HG02938 (cell line): ENCODE data around the gene KIRREL3.

Experiments
- ATAC-seq: cut with Tn5 transposase; IDR thresholded peaks from one replicate; pipeline ENCODE4 v1.9.1; 2021; ENCODE audit warnings: mild to moderate bottlenecking, moderate library complexity; ENCODE audit not compliant: unreplicated experiment

The KIRREL3 gene

GRCh38 chr11:126878913-126879482, 121.6 kb downstream of the KIRREL3 start:
- no peak for ATAC-seq

DNA sequence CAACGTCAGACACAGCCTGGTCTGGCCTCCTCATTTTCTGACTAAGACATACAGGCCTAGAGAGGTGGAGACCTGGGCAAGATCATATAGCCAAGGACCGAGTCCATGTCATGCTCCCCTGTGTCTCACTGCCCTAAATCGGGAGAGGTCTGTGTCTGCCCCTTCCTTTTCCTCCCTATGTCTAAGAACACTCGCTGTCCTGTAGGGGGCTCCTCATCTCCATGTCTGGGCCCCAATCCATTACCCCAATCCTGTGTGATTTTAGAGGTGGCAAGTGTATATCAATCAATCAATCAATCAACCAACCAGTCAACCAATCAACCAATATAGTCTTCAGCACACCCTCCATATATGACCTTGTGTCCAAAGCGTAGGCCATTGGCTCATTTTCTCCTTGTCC, 125.7 kb downstream of the KIRREL3 start:
- no peak for ATAC-seq

DNA sequence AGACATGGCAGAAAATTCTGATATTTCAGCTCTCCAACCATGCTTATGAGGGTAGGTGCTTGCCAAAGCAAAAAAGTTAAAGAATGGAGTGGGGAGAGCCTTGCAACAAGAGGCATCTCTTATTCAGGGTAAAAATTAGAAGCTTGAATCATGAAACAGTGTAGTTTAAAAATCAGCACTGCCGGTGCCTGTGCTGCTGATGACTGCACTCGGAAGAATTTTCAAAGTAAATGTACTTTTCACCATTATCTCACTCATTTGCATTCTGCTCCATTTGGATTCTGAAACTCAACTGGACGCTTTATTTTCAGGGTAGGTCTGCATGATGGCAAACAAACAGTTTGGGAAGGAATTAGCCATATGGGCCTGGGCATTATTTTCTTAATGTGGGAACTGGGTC, 126.3 kb downstream of the KIRREL3 start:
- ATAC-seq = no peak

DNA sequence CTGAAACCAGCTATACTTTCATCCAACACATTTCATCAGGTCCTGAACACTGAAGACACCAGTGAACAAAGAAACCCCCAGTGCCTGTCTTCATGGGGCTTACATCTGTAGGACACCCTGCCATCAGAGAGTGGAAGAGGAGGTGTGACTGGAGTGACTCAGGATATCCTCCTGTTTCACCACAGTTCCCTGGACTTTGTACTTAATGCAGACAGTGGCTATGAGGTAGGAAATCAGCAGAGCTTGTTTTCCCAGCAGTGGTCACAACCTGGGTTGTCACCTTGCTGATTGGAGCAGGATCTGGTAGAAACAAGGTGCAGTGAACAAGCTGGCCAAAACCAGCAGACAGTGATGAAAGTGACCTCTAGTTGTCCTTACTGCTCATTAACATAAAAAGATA, 128.8 kb downstream of the KIRREL3 start:
- ATAC-seq = no peak

DNA sequence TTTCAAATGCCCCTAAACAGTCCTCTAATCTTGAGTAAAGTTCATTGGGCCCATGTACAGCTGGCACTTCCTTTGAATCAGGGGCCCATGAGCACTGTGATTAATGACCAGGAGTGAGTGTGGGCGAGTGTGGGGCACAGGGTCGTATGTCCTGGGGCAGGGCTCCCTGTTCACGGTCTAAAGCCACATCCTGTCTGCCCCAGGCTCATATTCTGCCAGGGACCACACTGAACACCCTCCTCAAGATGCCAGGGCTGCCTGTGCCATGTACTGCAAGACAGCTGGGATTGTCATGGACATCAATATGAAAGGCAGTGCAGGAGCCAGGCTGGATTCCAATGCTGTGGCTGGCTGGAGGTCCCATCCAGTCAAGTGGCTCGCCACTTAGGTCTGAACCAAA, 130.5 kb downstream of the KIRREL3 start:
- no peak for ATAC-seq

DNA sequence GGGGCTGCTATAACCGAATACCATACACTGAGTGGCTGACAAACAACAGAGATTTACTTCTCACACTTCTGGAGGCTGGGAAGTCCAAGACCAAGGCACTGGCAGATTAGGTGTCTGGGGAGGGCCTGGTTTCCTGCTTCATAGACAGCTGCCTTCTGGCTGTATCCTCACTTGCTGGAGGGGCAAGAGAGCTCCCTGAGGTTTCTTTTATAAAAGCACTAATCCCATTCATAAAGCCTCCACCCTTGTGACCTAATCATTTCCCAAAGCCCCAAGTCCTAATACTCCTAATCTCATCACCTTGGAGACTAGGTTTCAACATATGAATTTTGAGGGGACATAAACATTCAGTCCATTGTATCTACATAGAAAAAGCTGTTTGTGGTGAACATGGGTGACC, 131.8 kb downstream of the KIRREL3 start:
- ATAC-seq = no peak

- ATAC-seq = no peak
Measured at GRCh38 chr11:126864934-126865333, 135.6 kb downstream of the KIRREL3 start.

DNA sequence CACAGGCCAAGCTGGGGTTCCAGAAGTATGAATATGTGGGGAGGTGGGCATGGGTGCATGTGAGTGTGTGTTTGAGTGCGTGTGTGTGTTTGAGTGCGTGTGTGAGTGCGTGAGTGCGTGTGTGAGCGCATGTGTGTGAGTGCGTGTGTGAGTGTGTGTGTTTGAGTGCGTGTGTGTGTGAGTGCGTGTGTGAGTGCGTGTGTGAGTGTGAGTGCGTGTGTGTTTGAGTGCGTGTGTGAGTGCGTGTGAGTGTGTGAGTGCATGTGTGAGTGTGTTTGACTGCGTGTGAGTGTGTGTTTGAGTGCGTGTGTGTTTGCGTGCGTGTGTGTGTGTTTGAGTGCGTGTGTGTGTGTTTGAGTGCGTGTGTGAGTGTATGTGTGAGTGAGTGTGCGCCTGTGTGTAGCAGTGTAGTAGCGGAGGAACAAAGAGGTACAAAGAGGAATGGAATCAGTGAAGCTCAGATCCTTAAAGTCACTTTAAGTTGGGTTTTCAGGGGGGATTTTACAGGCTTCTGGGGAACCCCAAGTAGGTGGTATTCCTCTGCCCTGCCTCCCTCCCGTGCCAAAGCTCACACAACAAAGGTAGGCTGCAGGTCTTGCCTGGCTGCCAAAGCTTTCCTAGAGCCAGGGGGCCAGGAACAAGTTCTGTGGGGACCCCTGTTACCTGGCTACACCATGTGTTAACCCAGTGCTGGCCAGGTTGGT, 137.1 kb downstream of the KIRREL3 start:
- ATAC-seq = no peak

GRCh38 chr11:126862664-126863243, 137.8 kb downstream of the KIRREL3 start:
- peak; percentile 64 for ATAC-seq

DNA sequence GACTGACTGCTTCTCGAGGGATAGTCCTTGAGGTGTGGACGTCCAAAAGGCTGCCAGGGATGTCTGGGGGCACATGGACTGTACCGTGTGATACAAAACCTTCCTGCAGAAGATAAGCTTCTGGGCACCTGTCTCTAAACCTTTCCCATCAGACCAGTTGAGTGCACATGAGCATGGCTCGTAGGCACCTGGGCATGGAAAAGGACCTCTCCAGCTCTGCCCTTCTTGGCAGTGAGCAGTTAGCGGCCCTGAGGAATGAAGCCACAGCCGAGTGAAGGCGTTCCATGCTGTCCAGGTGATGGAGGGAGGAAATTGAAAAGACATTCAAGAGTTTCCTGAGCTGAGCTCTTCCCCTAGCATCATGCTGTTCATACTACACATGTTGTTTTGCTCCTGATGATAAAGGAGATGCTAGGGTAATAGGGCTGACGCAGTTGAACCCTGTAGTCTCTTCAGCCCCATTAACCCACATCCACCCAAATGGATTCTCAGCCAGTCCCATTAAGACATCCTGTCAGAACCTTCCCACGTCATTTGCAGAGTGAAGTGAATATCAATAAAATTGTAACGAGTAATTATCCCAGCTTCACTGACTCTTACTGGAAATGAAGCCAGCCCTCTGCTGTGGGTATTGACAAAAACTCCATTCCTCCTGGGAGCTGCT, 138.6 kb downstream of the KIRREL3 start:
- ATAC-seq = no peak

DNA sequence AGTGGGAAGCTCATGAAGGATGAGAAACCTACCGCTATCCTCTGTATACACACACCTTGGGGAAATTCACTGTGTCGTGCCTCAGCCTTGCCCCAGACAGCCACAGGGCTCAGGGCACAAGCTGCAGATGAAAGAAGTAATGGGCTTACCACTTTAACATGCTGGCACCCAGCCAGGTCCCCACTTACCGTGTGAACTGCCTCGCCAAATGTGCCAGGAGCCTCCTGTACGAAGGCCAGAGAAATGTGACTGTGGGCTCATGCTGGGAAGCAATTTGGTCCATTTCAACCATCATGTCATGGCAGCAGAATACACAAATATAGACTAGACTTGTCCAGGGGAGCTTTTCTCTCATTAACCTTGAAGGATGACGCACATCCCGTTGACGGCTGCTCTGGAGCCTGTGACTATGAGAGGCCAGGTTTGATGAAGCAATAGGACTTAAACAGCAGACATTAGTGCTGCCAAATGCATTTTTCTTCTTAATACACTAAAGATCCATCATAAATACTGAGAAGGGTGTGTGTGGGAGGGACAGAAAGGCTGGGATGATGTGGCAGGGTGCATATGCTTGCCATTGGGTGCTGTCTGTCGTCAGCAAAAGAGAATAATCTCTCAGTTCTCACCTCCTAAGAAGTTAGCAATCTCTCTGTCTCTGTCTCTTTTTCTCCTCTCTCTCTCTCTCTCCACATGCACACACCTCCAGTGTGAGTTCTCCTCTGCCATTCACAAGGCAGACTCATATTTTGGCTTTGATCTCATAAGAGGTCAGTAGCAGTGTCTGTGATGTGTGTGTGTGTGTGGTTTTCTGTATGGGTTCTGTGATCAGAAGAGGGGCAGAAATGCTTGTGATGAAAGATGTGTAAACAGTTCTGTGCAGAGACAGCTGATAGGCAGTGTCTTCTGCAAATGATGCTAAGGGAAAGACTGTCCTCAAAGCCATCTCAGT, 142.4 kb downstream of the KIRREL3 start:
- ATAC-seq = no peak

- no peak for ATAC-seq
Measured at GRCh38 chr11:126855536-126855935, 145.0 kb downstream of the KIRREL3 start.

DNA sequence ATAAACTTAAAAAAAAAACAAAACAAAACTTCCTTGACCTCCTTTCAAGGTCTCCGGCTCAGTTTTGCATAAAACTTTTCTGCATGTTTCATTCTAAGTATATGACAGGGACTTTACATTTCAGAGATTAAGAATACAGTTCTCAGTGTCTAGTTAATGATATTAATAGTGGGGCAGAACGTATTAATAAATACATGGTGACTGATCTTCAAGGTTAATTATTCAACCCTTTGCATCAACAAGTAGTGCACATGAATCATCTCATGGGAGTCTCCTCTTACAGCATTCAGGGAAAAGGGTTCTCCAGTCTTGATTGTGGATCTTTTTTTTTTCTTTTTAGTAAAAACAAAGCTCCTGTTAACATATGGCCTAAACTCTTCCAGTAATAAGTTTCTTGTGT, 146.8 kb downstream of the KIRREL3 start:
- ATAC-seq = peak; percentile 67

DNA sequence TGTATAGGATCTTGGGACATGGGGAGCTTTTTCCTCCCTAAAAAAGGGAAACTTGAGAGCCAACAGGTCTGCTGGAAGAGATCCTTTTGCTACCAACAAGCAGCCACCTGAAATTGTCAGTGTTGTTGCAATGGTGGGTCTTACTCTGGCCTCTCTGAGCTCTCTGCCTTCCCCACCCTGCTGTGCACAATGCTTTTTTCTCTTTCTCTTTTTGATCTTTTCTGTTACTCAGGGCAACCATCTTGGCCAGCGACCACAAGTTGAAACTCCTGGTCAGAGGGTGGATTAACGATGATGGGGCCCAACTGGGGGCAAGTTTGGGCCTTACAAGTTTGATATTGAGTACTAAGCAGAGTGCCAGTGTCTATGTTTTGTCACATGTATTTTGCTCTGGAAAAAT, 155.8 kb downstream of the KIRREL3 start:
- ATAC-seq = no peak

DNA sequence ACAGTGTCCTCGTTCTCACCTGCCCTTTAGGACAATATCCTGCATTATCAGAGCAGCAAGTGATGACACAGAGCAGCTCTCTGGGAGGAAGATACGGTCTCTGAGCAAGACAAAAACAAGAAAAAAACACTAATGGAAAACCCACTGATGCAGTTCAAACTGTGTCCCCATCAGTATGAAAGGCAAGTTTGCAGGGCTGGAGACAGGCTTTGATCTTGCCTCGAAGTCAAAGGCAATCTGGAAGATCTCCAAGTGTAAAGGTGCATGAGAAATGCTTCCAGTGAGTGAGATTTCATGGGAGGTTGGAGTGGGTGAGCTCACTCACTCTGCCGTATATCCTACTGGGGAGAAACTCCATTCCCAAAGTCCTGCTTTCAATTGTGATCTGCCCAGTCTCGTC, 157.5 kb downstream of the KIRREL3 start:
- ATAC-seq = no peak

GRCh38 chr11:126841999-126842398, 158.6 kb downstream of the KIRREL3 start:
- no peak for ATAC-seq

- ATAC-seq = no peak
Measured at GRCh38 chr11:126840975-126841374, 159.6 kb downstream of the KIRREL3 start.

GRCh38 chr11:126840201-126840886, 160.2 kb downstream of the KIRREL3 start:
- no peak for ATAC-seq

GRCh38 chr11:126839496-126839895, 161.1 kb downstream of the KIRREL3 start:
- ATAC-seq = no peak

- no peak for ATAC-seq
Measured at GRCh38 chr11:126838779-126839178, 161.8 kb downstream of the KIRREL3 start.
